HFF-Myc (cell line): ENCODE measurements around the gene SLC2A5.

ENCODE experiments used
- DNase-seq: peaks from one replicate; pipeline ENCODE4 v3.0.0-alpha.2; 2011; ENCODE audit warnings: low read depth; ENCODE audit errors: extremely low read depth
- H3K4me3 ChIP-seq: replicated peaks from 2 replicates; pipeline ENCODE4 v1.5.1; 2011; ENCODE audit warnings: low read depth, mild to moderate bottlenecking, control low read depth, low read length
- TF ChIP-seq, protein P1 (sequence below): IDR thresholded peaks from 2 replicates; pipeline ENCODE4 v1.5.1; 2012; ENCODE audit warnings: mild to moderate bottlenecking, low read depth, low read length, control low read depth; ENCODE audit errors: missing control alignments

SLC2A5 gene

DNA sequence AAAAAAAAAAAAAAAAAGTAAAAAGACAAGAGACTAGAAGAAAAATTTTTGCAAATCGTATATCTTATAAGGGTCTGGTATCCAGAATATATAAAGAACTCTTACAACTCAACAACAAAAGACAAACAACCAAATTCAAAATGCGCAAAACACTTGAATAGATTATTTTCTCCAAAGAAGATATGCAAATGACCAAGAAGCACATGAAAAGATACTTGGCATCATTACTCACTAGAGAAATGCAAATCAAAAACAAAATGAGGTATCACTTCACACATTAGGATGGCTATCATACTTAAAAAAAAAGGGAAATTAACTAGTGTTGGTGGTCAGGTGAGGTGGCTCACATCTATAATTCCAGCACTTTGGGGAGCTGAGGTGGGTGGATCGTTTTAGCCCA is 12.0 kb upstream of the SLC2A5 start:
- TF ChIP-seq, protein P1, sequence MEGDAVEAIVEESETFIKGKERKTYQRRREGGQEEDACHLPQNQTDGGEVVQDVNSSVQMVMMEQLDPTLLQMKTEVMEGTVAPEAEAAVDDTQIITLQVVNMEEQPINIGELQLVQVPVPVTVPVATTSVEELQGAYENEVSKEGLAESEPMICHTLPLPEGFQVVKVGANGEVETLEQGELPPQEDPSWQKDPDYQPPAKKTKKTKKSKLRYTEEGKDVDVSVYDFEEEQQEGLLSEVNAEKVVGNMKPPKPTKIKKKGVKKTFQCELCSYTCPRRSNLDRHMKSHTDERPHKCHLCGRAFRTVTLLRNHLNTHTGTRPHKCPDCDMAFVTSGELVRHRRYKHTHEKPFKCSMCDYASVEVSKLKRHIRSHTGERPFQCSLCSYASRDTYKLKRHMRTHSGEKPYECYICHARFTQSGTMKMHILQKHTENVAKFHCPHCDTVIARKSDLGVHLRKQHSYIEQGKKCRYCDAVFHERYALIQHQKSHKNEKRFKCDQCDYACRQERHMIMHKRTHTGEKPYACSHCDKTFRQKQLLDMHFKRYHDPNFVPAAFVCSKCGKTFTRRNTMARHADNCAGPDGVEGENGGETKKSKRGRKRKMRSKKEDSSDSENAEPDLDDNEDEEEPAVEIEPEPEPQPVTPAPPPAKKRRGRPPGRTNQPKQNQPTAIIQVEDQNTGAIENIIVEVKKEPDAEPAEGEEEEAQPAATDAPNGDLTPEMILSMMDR = no peak
- no peak for DNase-seq
- no peak overlapping the region for H3K4me3 ChIP-seq

DNA sequence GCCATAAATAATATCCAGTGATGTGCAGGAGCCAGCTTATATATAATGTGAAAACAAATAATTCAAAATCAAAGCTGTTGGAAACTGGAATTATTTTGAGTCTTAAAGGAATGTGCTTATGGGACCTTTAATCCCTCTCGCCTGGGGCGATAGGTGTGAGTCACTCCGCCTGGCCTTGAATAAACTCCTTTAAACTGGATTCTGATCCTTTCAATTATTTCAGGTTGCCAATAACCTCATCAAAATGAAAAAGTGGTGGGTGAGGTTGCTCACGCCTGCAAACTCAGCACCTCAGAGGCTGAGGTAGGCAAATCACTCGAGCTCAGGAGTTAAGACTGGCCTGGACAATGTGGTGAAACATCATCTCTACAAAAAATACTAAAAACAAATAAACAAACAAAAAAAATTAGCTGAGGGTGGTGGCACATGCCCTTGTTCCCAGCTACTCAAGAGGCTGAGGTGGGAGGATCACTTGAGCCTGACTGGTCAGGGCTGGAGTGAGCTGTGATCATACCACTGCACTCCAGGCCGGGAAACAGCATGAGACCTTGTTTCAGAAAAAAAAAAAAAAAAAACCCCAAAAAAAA is 11.4 kb upstream of the SLC2A5 start:
- TF ChIP-seq, protein P1 = no peak
- H3K4me3 ChIP-seq = no peak overlapping the region
- no peak for DNase-seq

GRCh38 chr1:9079988-9080704 is 10.7 kb upstream of the SLC2A5 start:
- no peak overlapping the region for H3K4me3 ChIP-seq
- DNase-seq = no peak
- TF ChIP-seq, protein P1 = no peak

GRCh38 chr1:9078752-9079500 is 9.5 kb upstream of the SLC2A5 start:
- DNase-seq = no peak
- H3K4me3 ChIP-seq = no peak overlapping the region
- TF ChIP-seq, protein P1 = no peak

GRCh38 chr1:9078015-9078751 is 8.7 kb upstream of the SLC2A5 start:
- H3K4me3 ChIP-seq = no peak overlapping the region
- peak; percentile 29 for DNase-seq
- TF ChIP-seq, protein P1 = no peak

DNA sequence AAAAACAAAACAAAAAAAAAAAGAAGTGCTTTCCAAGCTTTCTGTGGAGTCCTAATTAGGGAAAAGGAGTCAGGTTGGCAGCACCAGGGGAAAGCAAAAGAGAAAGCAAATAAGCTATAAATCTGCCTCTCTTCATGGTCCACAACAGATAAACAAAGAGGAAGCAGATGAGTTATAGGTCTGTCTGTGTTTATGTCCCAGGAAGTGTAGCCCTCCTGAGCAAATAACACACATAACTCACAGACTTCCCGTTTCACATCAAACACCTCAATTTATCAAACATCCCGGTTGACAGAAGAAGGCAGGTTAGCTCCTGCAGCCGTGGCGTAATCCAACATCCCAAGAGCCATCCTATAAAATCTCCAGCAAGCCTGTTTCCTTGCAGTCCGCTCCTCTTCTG is 5.6 kb upstream of the SLC2A5 start:
- TF ChIP-seq, protein P1 = no peak
- H3K4me3 ChIP-seq = no peak overlapping the region
- no peak for DNase-seq
